Prostate gland (tissue), 2 donors: ENCODE data around the gene PIAS4.

Source experiments
- CTCF ChIP-seq, 4 experiments: fragments of 200-600 bp in 2 of 4; fragments of 450-650 bp in 2 of 4; sonication (generic) in 2 of 4; IDR thresholded peaks; 1 replicate in 3 of 4; 2 replicates in 1 of 4; pipeline ENCODE4 v1.5.1; 2016 to 2019; ENCODE audit warnings: antibody characterized with exemption in 4 of 4, mild to moderate bottlenecking in 2 of 4, moderate library complexity in 2 of 4
- POLR2AphosphoS5 ChIP-seq: sonication (generic); formaldehyde crosslinking; IDR thresholded peaks from one replicate; pipeline ENCODE4 v1.6.1; 2017; ENCODE audit warnings: antibody characterized with exemption

- TF ChIP-seq CTCF (IDR thresholded peaks at IDR 0.05) (no peak), POLR2AphosphoS5 (no peak)
Measured at GRCh38 chr19:4055209-4055552, 47.6 kb downstream of the PIAS4 start.
